Osteocyte (in vitro differentiated cells): ENCODE data around the gene TMEM35A. TPM values are rescaled to one million over a fixed set of nuclear protein-coding genes. Genes with fewer than 3 reads are reported as not detected.
A peak's percentile ranks its signal among the peaks of the same experiment; 100 is the strongest.

ENCODE experiments used
- DNase-seq: peaks from one replicate; pipeline ENCODE4 v3.0.0; 2021; ENCODE audit warnings: mixed read lengths; ENCODE audit not compliant: unreplicated experiment; ENCODE audit errors: extremely low spot score
- H3K27ac Mint-ChIP-seq: one replicate; pipeline ENCODE4 v1.8.0; 2021; ENCODE audit warnings: mild to moderate bottlenecking, mixed read lengths; ENCODE audit not compliant: unreplicated experiment
- H3K27me3 Mint-ChIP-seq: one replicate; pipeline ENCODE4 v1.8.0; 2021; ENCODE audit warnings: mixed read lengths; ENCODE audit not compliant: unreplicated experiment
- H3K36me3 Mint-ChIP-seq: one replicate; pipeline ENCODE4 v1.8.0; 2021; ENCODE audit warnings: mixed read lengths; ENCODE audit not compliant: unreplicated experiment
- H3K4me1 Mint-ChIP-seq: one replicate; pipeline ENCODE4 v1.8.0; 2021; ENCODE audit warnings: mixed read lengths; ENCODE audit not compliant: unreplicated experiment
- H3K4me3 Mint-ChIP-seq: one replicate; pipeline ENCODE4 v1.8.0; 2021; ENCODE audit warnings: mild to moderate bottlenecking, moderate library complexity, mixed read lengths; ENCODE audit not compliant: unreplicated experiment
- H3K9me3 Mint-ChIP-seq: one replicate; pipeline ENCODE4 v1.8.0; 2021; ENCODE audit warnings: mixed read lengths; ENCODE audit not compliant: unreplicated experiment
- CTCF ChIP-seq: fragments of 200-600 bp; sonication (generic); IDR thresholded peaks from 2 replicates; pipeline ENCODE4 v1.5.0; 2021; ENCODE audit warnings: antibody characterized with exemption, mild to moderate bottlenecking, moderate library complexity
- long read RNA-seq: library from polyadenylated mRNA; unstranded; transcript quantifications from one replicate; pipeline ENCODE4 v2.0.0, GENCODE V29; 2021
- total RNA-seq: library from RNA; stranded (reverse); gene quantifications from 2 replicates; pipeline ENCODE4 v1.2.1, GENCODE V29; 2021

Gene TMEM35A
- 1.8 and 2.2 TPM in 2 replicates for total RNA-seq
- long read RNA-seq, transcript TMEM35A-201 (2 exons, 2,195 nt), result major isoform, 11 of 11 reads
- long read RNA-seq, partial matches to known transcripts, result 0 of 11 reads
- long read RNA-seq, other reads (novel, unspliced or antisense), result 0 of 11 reads

- Mint-ChIP-seq H3K9me3 (no peaks in the 10 kb centered on the region), H3K27ac (no peak within 1 kb of the TSS), H3K4me1 (peaks cover 7% of the 10 kb centered on the region), H3K36me3 (no peaks in the 10 kb centered on the region), H3K27me3 (no peaks in the 10 kb centered on the region), H3K4me3 (peak within 1 kb of the TSS; percentile 77)
- no peak for DNase-seq
- no peak for TF ChIP-seq CTCF
These were observed at the start of gene TMEM35A for GRCh38 chrX:101078716-101079598. TSS of gene TMEM35A (plus strand) at chrX:101078879. CDS start at chrX:101079003, 124 bp downstream.

GRCh38 chrX:101029665-101030064, 49.0 kb upstream of the TMEM35A start:
- H3K9me3 Mint-ChIP-seq, result no peaks in the 10 kb centered on the region

GRCh38 chrX:101037231-101037630, 41.4 kb upstream of the TMEM35A start:
- H3K4me1 Mint-ChIP-seq, result no peaks in the 10 kb centered on the region
- H3K9me3 Mint-ChIP-seq, result peaks cover 8% of the 10 kb centered on the region
- H3K27me3 Mint-ChIP-seq, result no peaks in the 10 kb centered on the region
- DNase-seq, result no peak
- H3K36me3 Mint-ChIP-seq, result peaks cover 14% of the 10 kb centered on the region
- H3K27ac Mint-ChIP-seq, result no peak overlapping the region
- no peak for TF ChIP-seq CTCF
- H3K4me3 Mint-ChIP-seq, result no peak overlapping the region

More at GRCh38 chrX:101029665-101030064, 49.0 kb upstream of the TMEM35A start:
- Mint-ChIP-seq H3K36me3 (peaks cover 13% of the 10 kb centered on the region), H3K4me1 (peaks cover 3% of the 10 kb centered on the region), H3K4me3 (no peak overlapping the region), H3K27ac (no peak overlapping the region), H3K27me3 (no peaks in the 10 kb centered on the region)
- no peak for TF ChIP-seq CTCF
- DNase-seq, result no peak

GRCh38 chrX:101040197-101040596, 38.5 kb upstream of the TMEM35A start:
- DNase-seq, result no peak
- H3K4me1 Mint-ChIP-seq, result no peaks in the 10 kb centered on the region
- no peak overlapping the region for H3K27ac Mint-ChIP-seq
- H3K4me3 Mint-ChIP-seq, result no peak overlapping the region
- H3K27me3 Mint-ChIP-seq, result no peaks in the 10 kb centered on the region
- H3K9me3 Mint-ChIP-seq, result peaks cover 8% of the 10 kb centered on the region
- H3K36me3 Mint-ChIP-seq, result peaks cover 14% of the 10 kb centered on the region
- no peak for TF ChIP-seq CTCF

- Mint-ChIP-seq H3K4me1 (peaks cover 11% of the 10 kb centered on the region), H3K36me3 (no peaks in the 10 kb centered on the region), H3K27me3 (no peaks in the 10 kb centered on the region), H3K9me3 (no peaks in the 10 kb centered on the region), H3K27ac (peak overlapping the region; percentile 91), H3K4me3 (peak overlapping the region; percentile 86)
- no peak for DNase-seq
- TF ChIP-seq CTCF, result no peak
These were observed 27.5 kb upstream of the TMEM35A start for GRCh38 chrX:101051153-101051548.
